Activated CD8-positive, alpha-beta T cell treated with anti-CD3 and anti-CD28 coated beads, Interleukin-2, amount 10 ng/mL, durations not matched to agents 7 days and 5 days (primary cell): Measurements from ENCODE around the gene EDDM13. TPM values are rescaled to one million over a fixed set of nuclear protein-coding genes. Genes with fewer than 3 reads are reported as not detected.

ENCODE experiments used
- ATAC-seq: fragments of 150-1000 bp; cut with Tn5 transposase; one replicate; pipeline ENCODE4 v1.10.0; 2021; ENCODE audit warnings: moderate library complexity
- CTCF ChIA-PET: fragments of 350-600 bp; sonication (Branson Sonifier 250); formaldehyde crosslinking; loops from one replicate; lab custom pipeline; 2021; ENCODE audit warnings: antibody characterized with exemption; lab: Charles Lee
- POLR2A ChIA-PET: fragments of 350-600 bp; sonication (Branson Sonifier 250); formaldehyde crosslinking; loops from one replicate; lab custom pipeline; 2021; ENCODE audit warnings: antibody characterized with exemption; lab: Charles Lee
- DNase-seq: peaks from one replicate; pipeline ENCODE4 v3.0.0-alpha.2; 2020
- H3K27ac Mint-ChIP-seq: one replicate; pipeline ENCODE4 v1.8.0; 2021; ENCODE audit warnings: mild to moderate bottlenecking, mixed read lengths
- H3K27me3 Mint-ChIP-seq: one replicate; pipeline ENCODE4 v1.8.0; 2021; ENCODE audit warnings: low read depth, mixed read lengths
- H3K36me3 Mint-ChIP-seq: one replicate; pipeline ENCODE4 v1.8.0; 2021; ENCODE audit warnings: low read depth, mixed read lengths
- H3K4me1 Mint-ChIP-seq: one replicate; pipeline ENCODE4 v1.8.0; 2021; ENCODE audit warnings: low read depth, mixed read lengths
- H3K4me3 Mint-ChIP-seq: one replicate; pipeline ENCODE4 v1.8.0; 2021; ENCODE audit warnings: mild to moderate bottlenecking, mixed read lengths
- H3K9me3 Mint-ChIP-seq: one replicate; pipeline ENCODE4 v1.8.0; 2022; ENCODE audit warnings: mixed read lengths; ENCODE audit not compliant: insufficient read depth
- total RNA-seq, 2 experiments: library from RNA; stranded (reverse); gene quantifications; one replicate each; pipeline ENCODE4 v1.2.3, GENCODE V29; 2021

Gene EDDM13
- total RNA-seq, 2 experiments from 2014 or later: 2.3 to 2.9 TPM

- no peak overlapping the region for H3K27ac Mint-ChIP-seq
- no peaks in the 10 kb centered on the region for H3K36me3 Mint-ChIP-seq
- H3K27me3 Mint-ChIP-seq: no peaks in the 10 kb centered on the region
- ChIA-PET CTCF (interaction anchor here (1.1 kb wide), 1 partner anchor 10 kb away, joined by 4 read pairs; no protein-coding TSS in a partner anchor), POLR2A (no interaction called here)
- no peaks in the 10 kb centered on the region for H3K9me3 Mint-ChIP-seq
- no peak for DNase-seq
- H3K4me1 Mint-ChIP-seq: no peaks in the 10 kb centered on the region
- ATAC-seq: no peak
- no peak overlapping the region for H3K4me3 Mint-ChIP-seq
These were observed 9.2 kb upstream of the EDDM13 start for GRCh38 chr19:56263319-56263718.

- ChIA-PET POLR2A (no interaction called here), CTCF (interaction anchor here (2.0 kb wide), 1 partner anchor 13 kb away, joined by 11 read pairs; no protein-coding TSS in a partner anchor)
- Mint-ChIP-seq H3K27ac (no peak overlapping the region), H3K4me1 (no peaks in the 10 kb centered on the region), H3K9me3 (no peaks in the 10 kb centered on the region), H3K27me3 (no peaks in the 10 kb centered on the region), H3K4me3 (no peak overlapping the region), H3K36me3 (no peaks in the 10 kb centered on the region)
- ATAC-seq (no peak), DNase-seq (no peak)
These were observed 6.5 kb upstream of the EDDM13 start for GRCh38 chr19:56266051-56266450.

GRCh38 chr19:56269348-56269747 lies 3.2 kb upstream of the EDDM13 start:
- Mint-ChIP-seq H3K9me3 (no peaks in the 10 kb centered on the region), H3K36me3 (no peaks in the 10 kb centered on the region), H3K27me3 (no peaks in the 10 kb centered on the region), H3K4me3 (no peak overlapping the region), H3K4me1 (no peaks in the 10 kb centered on the region), H3K27ac (no peak overlapping the region)
- ATAC-seq: no peak
- CTCF ChIA-PET: interaction anchor here (1.5 kb wide), 1 partner anchor 16 kb away, joined by 5 read pairs; no protein-coding TSS in a partner anchor
- no peak for DNase-seq
- POLR2A ChIA-PET: no interaction called here

GRCh38 chr19:56270676-56271075 lies 1.9 kb upstream of the EDDM13 start:
- POLR2A ChIA-PET: no interaction called here
- Mint-ChIP-seq H3K36me3 (no peaks in the 10 kb centered on the region), H3K27me3 (no peaks in the 10 kb centered on the region), H3K27ac (no peak overlapping the region), H3K4me1 (no peaks in the 10 kb centered on the region), H3K9me3 (no peaks in the 10 kb centered on the region), H3K4me3 (no peak overlapping the region)
- ATAC-seq: no peak
- CTCF ChIA-PET: interaction anchor here (0.8 to 1.5 kb wide), 4 partner anchors 18 to 78 kb away, joined by 3 to 5 read pairs (median 3); no protein-coding TSS in a partner anchor
- DNase-seq: no peak

GRCh38 chr19:56271151-56271550 lies 1.4 kb upstream of the EDDM13 start:
- CTCF ChIA-PET: interaction anchor here (0.8 to 1.5 kb wide), 4 partner anchors 18 to 205 kb away, joined by 3 to 4 read pairs (median 3); no protein-coding TSS in a partner anchor
- ATAC-seq: no peak

GRCh38 chr19:56273563-56274117 lies 1.1 kb downstream of the EDDM13 start:
- Mint-ChIP-seq H3K4me3 (no peak overlapping the region), H3K27ac (no peak overlapping the region), H3K36me3 (peaks cover 2% of the 10 kb centered on the region), H3K4me1 (no peaks in the 10 kb centered on the region), H3K27me3 (no peaks in the 10 kb centered on the region), H3K9me3 (no peaks in the 10 kb centered on the region)
- ATAC-seq (no peak), DNase-seq (no peak)
- ChIA-PET POLR2A (no interaction called here), CTCF (interaction anchor here (1.0 to 1.6 kb wide), 2 partner anchors 21 to 36 kb away, joined by 3 to 8 read pairs; no protein-coding TSS in a partner anchor)

More at GRCh38 chr19:56271151-56271550, 1.4 kb upstream of the EDDM13 start:
- Mint-ChIP-seq H3K4me3 (no peak overlapping the region), H3K27ac (no peak overlapping the region), H3K36me3 (no peaks in the 10 kb centered on the region), H3K9me3 (no peaks in the 10 kb centered on the region), H3K27me3 (no peaks in the 10 kb centered on the region), H3K4me1 (no peaks in the 10 kb centered on the region)
- no peak for DNase-seq
- POLR2A ChIA-PET: no interaction called here

- POLR2A ChIA-PET: no interaction called here
- Mint-ChIP-seq H3K4me1 (no peaks in the 10 kb centered on the region), H3K27ac (no peak overlapping the region), H3K9me3 (no peaks in the 10 kb centered on the region), H3K27me3 (no peaks in the 10 kb centered on the region), H3K4me3 (no peak overlapping the region), H3K36me3 (no peaks in the 10 kb centered on the region)
- CTCF ChIA-PET: no interaction called here
- no peak for DNase-seq
- ATAC-seq: no peak
These were observed 10.3 kb downstream of the EDDM13 start for GRCh38 chr19:56282809-56283208.

- Mint-ChIP-seq H3K9me3 (no peaks in the 10 kb centered on the region), H3K27ac (no peak overlapping the region), H3K4me1 (no peaks in the 10 kb centered on the region), H3K4me3 (no peak overlapping the region), H3K36me3 (no peaks in the 10 kb centered on the region), H3K27me3 (no peaks in the 10 kb centered on the region)
- ChIA-PET CTCF (no interaction called here), POLR2A (no interaction called here)
- DNase-seq (no peak), ATAC-seq (no peak)
These were observed 12.2 kb downstream of the EDDM13 start for GRCh38 chr19:56284746-56285145.

GRCh38 chr19:56290104-56290503 lies 17.6 kb downstream of the EDDM13 start:
- H3K36me3 Mint-ChIP-seq: peaks cover 11% of the 10 kb centered on the region
- ChIA-PET CTCF (interaction anchor here (1.7 to 2.5 kb wide), 2 partner anchors 19 to 37 kb away, joined by 4 to 8 read pairs; no protein-coding TSS in a partner anchor), POLR2A (no interaction called here)
- H3K4me1 Mint-ChIP-seq: no peaks in the 10 kb centered on the region
- no peak overlapping the region for H3K27ac Mint-ChIP-seq
- no peak for DNase-seq
- H3K9me3 Mint-ChIP-seq: no peaks in the 10 kb centered on the region
- no peak for ATAC-seq
- H3K27me3 Mint-ChIP-seq: no peaks in the 10 kb centered on the region
- H3K4me3 Mint-ChIP-seq: no peak overlapping the region

- ChIA-PET POLR2A (no interaction called here), CTCF (interaction anchor here (1.9 kb wide), 1 partner anchor 38 kb away, joined by 4 read pairs; no protein-coding TSS in a partner anchor)
- ATAC-seq: no peak
- Mint-ChIP-seq H3K27me3 (no peaks in the 10 kb centered on the region), H3K36me3 (peaks cover 13% of the 10 kb centered on the region), H3K4me3 (no peak overlapping the region), H3K4me1 (no peaks in the 10 kb centered on the region), H3K27ac (no peak overlapping the region), H3K9me3 (no peaks in the 10 kb centered on the region)
- no peak for DNase-seq
These were observed 19.3 kb downstream of the EDDM13 start for GRCh38 chr19:56291867-56292266.

GRCh38 chr19:56294549-56294948 lies 22.0 kb downstream of the EDDM13 start:
- DNase-seq: no peak
- H3K27ac Mint-ChIP-seq: no peak overlapping the region
- peaks cover 13% of the 10 kb centered on the region for H3K36me3 Mint-ChIP-seq
- ATAC-seq: no peak
- no peaks in the 10 kb centered on the region for H3K4me1 Mint-ChIP-seq
- H3K4me3 Mint-ChIP-seq: no peak overlapping the region
- no peaks in the 10 kb centered on the region for H3K9me3 Mint-ChIP-seq
- no peaks in the 10 kb centered on the region for H3K27me3 Mint-ChIP-seq
- ChIA-PET CTCF (no interaction called here), POLR2A (no interaction called here)

GRCh38 chr19:56295531-56296455 lies 23.2 kb downstream of the EDDM13 start:
- ATAC-seq (no peak), DNase-seq (no peak)
- Mint-ChIP-seq H3K9me3 (no peaks in the 10 kb centered on the region), H3K27me3 (no peaks in the 10 kb centered on the region), H3K27ac (no peak overlapping the region), H3K36me3 (peaks cover 13% of the 10 kb centered on the region), H3K4me3 (no peak overlapping the region), H3K4me1 (peaks cover 1% of the 10 kb centered on the region)
- CTCF ChIA-PET: no interaction called here
- POLR2A ChIA-PET: no interaction called here
